PC-3 (cell line): ENCODE data around the gene ERCC2. TPM values are rescaled to one million over a fixed set of nuclear protein-coding genes. Genes with fewer than 3 reads are reported as not detected.
A peak's percentile ranks its signal among the peaks of the same experiment; 100 is the strongest.

Experiments
- ATAC-seq: fragments of 200-7000 bp; cut with Tn5 transposase; 2 replicates; pipeline ENCODE4 v1.9.1; 2020; ENCODE audit warnings: mild to moderate bottlenecking, moderate library complexity
- BruUV-seq: library from RNA; stranded (reverse); fragments of 400-500 nt; replicated peaks from 2 replicates; lab custom pipeline; 2021; lab: Mats Ljungman, UMichigan
- CTCF ChIA-PET: fragments of 300-600 bp; sonication (Branson Sonifier 250); formaldehyde crosslinking; loops from one replicate; lab custom pipeline; 2022; ENCODE audit warnings: antibody characterized with exemption; lab: Charles Lee
- POLR2A ChIA-PET: fragments of 300-600 bp; sonication (Branson Sonifier 250); formaldehyde crosslinking; loops from one replicate; lab custom pipeline; 2022; ENCODE audit warnings: antibody characterized with exemption; ENCODE audit not compliant: unreplicated experiment; lab: Charles Lee
- DNase-seq: peaks from one replicate; pipeline ENCODE4 v3.0.0-alpha.2; 2015
- H2AFZ ChIP-seq: fragments of 300-600 bp; sonication (generic); 2 replicates; pipeline ENCODE4 v1.6.0; 2016; ENCODE audit warnings: antibody characterized with exemption, low read length
- H3F3A ChIP-seq: fragments of 300-600 bp; sonication (generic); one replicate; pipeline ENCODE4 v1.6.0; 2017; ENCODE audit warnings: antibody characterized with exemption, low read length, control low read depth, mild to moderate bottlenecking; ENCODE audit not compliant: unreplicated experiment
- H3K27ac ChIP-seq: fragments of 300-600 bp; sonication (generic); 2 replicates; pipeline ENCODE4 v1.5.1; 2016; ENCODE audit warnings: mild to moderate bottlenecking, low read length
- H3K27me3 ChIP-seq: fragments of 300-600 bp; sonication (generic); 2 replicates; pipeline ENCODE4 v1.6.1; 2016; ENCODE audit warnings: low read length, mixed read lengths
- H3K36me3 ChIP-seq: fragments of 300-600 bp; sonication (generic); 2 replicates; pipeline ENCODE4 v1.6.1; 2016; ENCODE audit warnings: low read depth, mixed run types, low read length, mixed read lengths
- H3K4me1 ChIP-seq: fragments of 300-600 bp; sonication (generic); 2 replicates; pipeline ENCODE4 v1.5.1; 2016; ENCODE audit warnings: low read length; ENCODE audit not compliant: insufficient read depth
- H3K4me2 ChIP-seq: fragments of 300-600 bp; sonication (generic); 2 replicates; pipeline ENCODE4 v1.6.0; 2016; ENCODE audit warnings: low read length
- H3K4me3 ChIP-seq: fragments of 300-600 bp; sonication (generic); 2 replicates; pipeline ENCODE4 v1.5.1; 2016; ENCODE audit warnings: mild to moderate bottlenecking, low read length, mixed read lengths
- H3K79me2 ChIP-seq: fragments of 300-600 bp; sonication (generic); 2 replicates; pipeline ENCODE4 v1.6.1; 2017; ENCODE audit warnings: low read length, mixed read lengths
- H3K9ac ChIP-seq: fragments of 300-600 bp; sonication (generic); 2 replicates; pipeline ENCODE4 v1.6.0; 2016; ENCODE audit warnings: mild to moderate bottlenecking, low read length
- H3K9me2 ChIP-seq: fragments of 300-600 bp; sonication (generic); replicated peaks from 2 replicates; pipeline ENCODE4 v1.6.1; 2016; ENCODE audit warnings: mixed run types, low read length, mixed read lengths
- H3K9me3 ChIP-seq: fragments of 300-600 bp; sonication (generic); 2 replicates; pipeline ENCODE4 v1.6.1; 2016; ENCODE audit warnings: low read length, mixed read lengths
- H4K20me1 ChIP-seq: fragments of 300-600 bp; sonication (generic); 2 replicates; pipeline ENCODE4 v1.6.1; 2016; ENCODE audit warnings: low read length, mixed read lengths
- EZH2 ChIP-seq: fragments of 300-600 bp; sonication (generic); IDR thresholded peaks from one replicate; pipeline ENCODE4 v1.6.1; 2017; ENCODE audit warnings: antibody characterized with exemption, mild to moderate bottlenecking, low read length; ENCODE audit not compliant: unreplicated experiment
- EZH2phosphoT487 ChIP-seq: fragments of 300-600 bp; sonication (generic); IDR thresholded peaks from 2 replicates; pipeline ENCODE4 v1.6.1; 2018; ENCODE audit warnings: mild to moderate bottlenecking, antibody characterized with exemption, low read length, borderline replicate concordance
- intact Hi-C: fragments of 100-400 bp; cut with micrococcal nuclease; formaldehyde crosslinking; loops from 2 replicates; pipeline ENCODE4 v1.9.0; 2023
- total RNA-seq: library from RNA; depleted of rRNA; stranded (reverse); fragments of >200 nt; gene quantifications from 2 replicates; pipeline ENCODE4 v1.2.3, GENCODE V29; 2014
- TF ChIP-seq, protein P1 (sequence below): fragments of 300-600 bp; sonication (generic); conservative IDR thresholded peaks from 2 replicates; pipeline ENCODE4 v1.5.1; 2017; ENCODE audit warnings: antibody characterized with exemption, low read depth, mild to moderate bottlenecking, low read length

The ERCC2 gene
- total RNA-seq, 1 experiment from 2014 or later: 48.0 TPM

DNA sequence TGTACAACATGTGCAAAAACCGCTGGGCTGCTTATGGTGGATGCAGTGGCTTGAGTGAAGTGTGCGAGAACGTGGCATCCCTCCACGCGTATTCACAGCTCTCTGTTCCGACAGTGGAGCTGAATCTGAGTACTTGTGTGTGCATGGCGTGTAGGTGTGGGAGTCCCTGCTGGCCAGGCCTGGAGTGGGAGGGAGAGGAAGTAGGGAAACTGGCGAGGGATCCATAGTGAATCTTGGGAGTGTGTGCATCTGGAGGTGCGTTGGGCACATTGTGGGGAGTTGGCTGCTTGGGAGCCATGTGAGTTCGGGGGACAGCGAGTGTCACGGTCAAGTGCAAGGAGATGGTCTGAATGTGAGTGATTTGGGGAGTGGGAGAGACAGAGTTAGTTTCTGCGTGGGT lies 27.5 kb downstream of the ERCC2 start:
- H3K4me3 ChIP-seq: no peak overlapping the region
- intact Hi-C loops: no loop called here
- H4K20me1 ChIP-seq: no peaks in the 10 kb centered on the region
- ChIA-PET CTCF (no interaction called here), POLR2A (no interaction called here)
- H3K9me3 ChIP-seq: no peaks in the 10 kb centered on the region
- peaks cover 12% of the 10 kb centered on the region; the same call in 1 of the 2 replicates for H3K79me2 ChIP-seq
- no TSS peak for BruUV-seq
- H3F3A ChIP-seq: no peaks in the 10 kb centered on the region
- no peak for TF ChIP-seq EZH2phosphoT487
- TF ChIP-seq, protein P1, sequence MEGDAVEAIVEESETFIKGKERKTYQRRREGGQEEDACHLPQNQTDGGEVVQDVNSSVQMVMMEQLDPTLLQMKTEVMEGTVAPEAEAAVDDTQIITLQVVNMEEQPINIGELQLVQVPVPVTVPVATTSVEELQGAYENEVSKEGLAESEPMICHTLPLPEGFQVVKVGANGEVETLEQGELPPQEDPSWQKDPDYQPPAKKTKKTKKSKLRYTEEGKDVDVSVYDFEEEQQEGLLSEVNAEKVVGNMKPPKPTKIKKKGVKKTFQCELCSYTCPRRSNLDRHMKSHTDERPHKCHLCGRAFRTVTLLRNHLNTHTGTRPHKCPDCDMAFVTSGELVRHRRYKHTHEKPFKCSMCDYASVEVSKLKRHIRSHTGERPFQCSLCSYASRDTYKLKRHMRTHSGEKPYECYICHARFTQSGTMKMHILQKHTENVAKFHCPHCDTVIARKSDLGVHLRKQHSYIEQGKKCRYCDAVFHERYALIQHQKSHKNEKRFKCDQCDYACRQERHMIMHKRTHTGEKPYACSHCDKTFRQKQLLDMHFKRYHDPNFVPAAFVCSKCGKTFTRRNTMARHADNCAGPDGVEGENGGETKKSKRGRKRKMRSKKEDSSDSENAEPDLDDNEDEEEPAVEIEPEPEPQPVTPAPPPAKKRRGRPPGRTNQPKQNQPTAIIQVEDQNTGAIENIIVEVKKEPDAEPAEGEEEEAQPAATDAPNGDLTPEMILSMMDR: no peak
- DNase-seq: no peak
- H3K27me3 ChIP-seq: no peaks in the 10 kb centered on the region
- no peak for ATAC-seq
- H3K4me2 ChIP-seq: no peak overlapping the region
- H2AFZ ChIP-seq: no peak overlapping the region
- no peaks in the 10 kb centered on the region for H3K9me2 ChIP-seq
- H3K4me1 ChIP-seq: peaks cover 10% of the 10 kb centered on the region; the same call in 1 of the 2 replicates
- no peaks in the 10 kb centered on the region for H3K36me3 ChIP-seq
- H3K27ac ChIP-seq: no peak overlapping the region
- no peak overlapping the region for H3K9ac ChIP-seq

DNA sequence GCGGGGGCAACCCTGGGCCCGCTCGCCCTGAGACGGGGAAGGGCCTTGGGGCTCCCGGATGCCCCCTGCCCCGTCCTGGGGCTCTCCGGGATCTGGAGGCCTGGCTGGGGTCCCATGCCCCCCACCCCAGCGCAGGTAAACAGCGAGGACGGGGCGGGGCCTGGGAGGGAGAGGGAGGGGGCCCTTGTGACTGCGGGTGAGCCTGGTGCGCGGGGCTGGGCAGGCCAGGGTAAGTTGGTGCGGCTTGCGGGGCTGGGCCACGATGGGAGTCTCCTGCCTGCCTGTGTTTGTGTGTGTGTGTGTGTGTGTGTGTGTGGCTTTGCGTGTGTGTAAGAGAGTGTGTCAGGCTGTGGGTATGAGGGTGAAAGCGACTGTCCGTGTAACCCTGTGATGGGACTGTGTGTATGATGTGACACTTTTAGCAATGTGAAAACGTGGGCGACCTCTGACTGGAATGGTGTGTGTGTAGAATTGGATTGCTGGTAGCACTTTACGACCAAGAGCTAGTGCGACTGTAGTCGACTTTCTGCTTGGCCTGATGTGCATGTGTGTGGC lies 29.4 kb downstream of the ERCC2 start:
- Histone ChIP-seq H3K27me3 (no peaks in the 10 kb centered on the region), H4K20me1 (no peaks in the 10 kb centered on the region), H3K9me2 (no peaks in the 10 kb centered on the region), H3F3A (no peaks in the 10 kb centered on the region), H2AFZ (peak overlapping the region; percentile 72; the same call in 1 of the 2 replicates), H3K27ac (no peak overlapping the region), H3K4me3 (peak overlapping the region; percentile 75), H3K9me3 (no peaks in the 10 kb centered on the region), H3K4me2 (peak overlapping the region; percentile 86), H3K4me1 (peaks cover 10% of the 10 kb centered on the region; the same call in 1 of the 2 replicates), H3K79me2 (peaks cover 12% of the 10 kb centered on the region; the same call in 1 of the 2 replicates), H3K36me3 (no peaks in the 10 kb centered on the region), H3K9ac (peak overlapping the region; percentile 44; the same call in 1 of the 2 replicates)
- TF ChIP-seq EZH2phosphoT487: no peak
- no peak for TF ChIP-seq EZH2
- POLR2A ChIA-PET: no interaction called here
- BruUV-seq: no TSS peak
- DNase-seq: no peak
- intact Hi-C loops: no loop called here
- CTCF ChIA-PET: interaction anchor here (0.6 kb wide), 1 partner anchor 23 kb away, joined by 3 read pairs; no protein-coding TSS in a partner anchor
- ATAC-seq: peak; percentile 48

DNA sequence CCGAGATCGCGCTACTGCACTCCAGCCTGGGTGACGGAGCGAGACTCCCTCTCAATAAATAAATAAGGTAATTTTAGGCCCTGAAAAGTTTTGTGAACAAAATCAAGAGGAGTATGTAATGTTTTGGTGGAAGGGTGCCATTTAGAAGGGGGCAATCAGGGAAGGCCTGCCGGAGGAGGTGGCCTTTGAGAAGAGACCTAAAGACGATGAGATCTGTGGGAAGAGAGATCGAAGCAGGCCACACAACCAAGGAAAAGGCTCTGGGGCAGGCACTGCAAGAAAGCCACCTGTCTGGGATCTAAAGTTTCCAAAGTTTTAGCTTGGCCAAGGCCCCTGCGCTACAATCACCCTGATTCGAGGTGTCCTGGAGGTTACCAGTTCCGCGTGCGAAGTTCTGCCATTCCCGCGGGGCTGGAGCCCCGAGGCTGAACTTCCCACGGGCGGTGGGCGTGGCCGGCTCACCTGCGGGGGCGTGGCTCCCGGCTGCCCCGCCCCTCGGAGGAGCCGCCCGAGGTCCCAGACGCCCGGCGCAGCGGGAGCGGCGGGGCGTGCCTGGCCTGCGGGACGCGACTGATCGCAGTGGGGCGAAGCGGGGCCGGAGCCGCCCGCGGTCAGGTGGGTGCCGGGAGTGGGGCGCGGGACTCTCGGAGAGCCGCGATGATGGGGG lies 30.0 kb downstream of the ERCC2 start, which contains the start of gene KLC3:
Gene KLC3 (plus strand): TSS at position 519 of the 667 bp plus-strand sequence. CDS start 4,792 bp downstream, outside the sequence.
- intact Hi-C loops: no loop called here
- no TSS peak for BruUV-seq
- Histone ChIP-seq H4K20me1 (no peaks in the 10 kb centered on the region), H3K27me3 (no peaks in the 10 kb centered on the region), H3K9ac (peak within 1 kb of the TSS; percentile 44; the same call in 1 of the 2 replicates), H3K4me2 (peak within 1 kb of the TSS; percentile 86), H3F3A (no peaks in the 10 kb centered on the region), H3K79me2 (peaks cover 12% of the 10 kb centered on the region; the same call in 1 of the 2 replicates), H3K36me3 (no peaks in the 10 kb centered on the region), H3K27ac (no peak within 1 kb of the TSS), H3K9me3 (no peaks in the 10 kb centered on the region), H3K4me1 (peaks cover 10% of the 10 kb centered on the region; the same call in 1 of the 2 replicates), H2AFZ (peak within 1 kb of the TSS; percentile 72), H3K4me3 (peak within 1 kb of the TSS; percentile 75), H3K9me2 (no peaks in the 10 kb centered on the region)
- DNase-seq (peak; percentile 70), ATAC-seq (peak; percentile 57)
- ChIA-PET CTCF (interaction anchor here (0.6 kb wide), 1 partner anchor 23 kb away, joined by 3 read pairs; no protein-coding TSS in a partner anchor), POLR2A (no interaction called here)
- no peak for TF ChIP-seq EZH2phosphoT487
- TF ChIP-seq EZH2: no peak
- TF ChIP-seq, protein P1: no peak
